PC-9 (cell line): ENCODE data around the gene UCMA.

ENCODE experiments used
- CTCF ChIP-seq: fragments of 200-600 bp; sonication (generic); conservative IDR thresholded peaks from 2 replicates; pipeline ENCODE4 v1.6.1; 2017; ENCODE audit warnings: mixed run types, antibody characterized with exemption, mild to moderate bottlenecking, moderate library complexity
- EZH2 ChIP-seq: fragments of 200-600 bp; sonication (generic); IDR thresholded peaks from 2 replicates; pipeline ENCODE4 v1.8.0; 2017; ENCODE audit warnings: antibody characterized with exemption, low read depth

GRCh38 chr10:13238271-13239077, 4.3 kb upstream of the UCMA start:
- no peak for TF ChIP-seq CTCF
- TF ChIP-seq EZH2, result no peak
